Measurements from ENCODE around the gene FAM222B. TPM values are rescaled to one million over a fixed set of nuclear protein-coding genes. Genes with fewer than 3 reads are reported as not detected.
"Not testable (repeated sequence)": the region's sequence is repeated elsewhere in the genome, so short reads cannot be mapped to it uniquely, and the experiment has no call there.

FAM222B gene
- total RNA-seq, 6 donors from 2014 or later, result 16.8 to 23.1 (median 20.1) TPM

DNA sequence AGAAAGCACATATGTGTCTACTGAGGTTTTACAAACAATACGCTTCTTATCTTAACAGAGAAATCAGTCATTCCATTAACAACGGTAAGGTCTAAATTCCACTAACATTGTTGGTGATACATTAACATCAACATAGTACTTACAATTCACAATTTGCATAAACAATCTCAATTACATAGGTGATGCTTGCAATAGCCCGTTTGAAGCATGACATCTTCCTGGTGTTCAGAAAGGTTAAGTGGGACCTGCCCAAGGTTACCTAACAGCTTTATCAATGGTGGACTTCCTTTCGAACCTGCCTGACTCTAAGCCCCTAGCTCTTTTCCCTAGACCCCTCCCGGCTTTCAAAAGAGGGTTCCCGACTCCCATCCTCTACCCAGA lies 699 bp downstream of the FAM222B start:
- Histone ChIP-seq H3K4me3 (peak overlapping the region; percentile 51 to 93 (median 84)), H3K36me3 (no peaks in the 10 kb centered on the region), H3K4me1 (peaks cover 10 to 35% (median 15%) of the 10 kb centered on the region in 4 donors), H3K27me3 (no peaks in the 10 kb centered on the region), H3K9me3 (no peaks in the 10 kb centered on the region), H3K27ac (peak overlapping the region; percentile 78 to 89 (median 84))
- WGBS, 2 donors, result 4 to 7% methylated on average over 6 of the region's 6 CpGs
- DNase-seq (no peak), ATAC-seq (ENCODE audit: low FRiP score in 2 of 2) (peak in 1 of 2 donors; percentile 7)
- TF ChIP-seq POLR2A (IDR thresholded peaks at IDR 0.05), result no peak
- no peak for TF ChIP-seq POLR2AphosphoS5 (IDR thresholded peaks at IDR 0.05)
- no peak for TF ChIP-seq EP300 (IDR thresholded peaks at IDR 0.05)
- TF ChIP-seq CTCF (IDR thresholded peaks at IDR 0.05), result no peak

DNA sequence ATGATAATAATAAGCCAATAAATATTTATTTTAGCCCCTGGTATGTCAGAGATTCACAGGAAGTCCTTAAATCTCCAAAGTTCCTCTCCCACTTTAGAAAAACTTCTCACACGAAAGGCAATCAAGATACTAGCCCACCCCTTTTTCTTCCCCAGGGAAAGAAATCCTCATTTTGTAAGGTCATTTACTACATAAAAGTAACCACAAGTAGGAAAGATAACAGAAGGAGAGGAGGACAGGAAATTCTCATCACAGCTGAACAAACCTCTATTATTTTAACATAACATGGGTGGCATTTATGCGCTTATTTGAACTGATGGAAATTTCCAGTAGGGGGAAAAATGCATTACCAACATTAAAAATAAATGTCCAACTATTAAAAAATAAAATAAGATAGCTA lies 3.4 kb downstream of the FAM222B start:
- no peaks in the 10 kb centered on the region for H3K36me3 ChIP-seq
- H3K27me3 ChIP-seq, result no peaks in the 10 kb centered on the region
- peaks cover 10 to 35% (median 15%) of the 10 kb centered on the region in 4 donors for H3K4me1 ChIP-seq
- no peak for ATAC-seq (ENCODE audit: low FRiP score in 2 of 2)
- no peaks in the 10 kb centered on the region for H3K9me3 ChIP-seq
- WGBS, 2 donors, result 60 to 71% methylated on average over 2 of the region's 2 CpGs
- H3K4me3 ChIP-seq, result no peak overlapping the region
- TF ChIP-seq EP300 (IDR thresholded peaks at IDR 0.05), result no peak
- no peak for TF ChIP-seq POLR2AphosphoS5 (IDR thresholded peaks at IDR 0.05)
- no peak for TF ChIP-seq POLR2A (IDR thresholded peaks at IDR 0.05)
- no peak for TF ChIP-seq CTCF (IDR thresholded peaks at IDR 0.05)
- H3K27ac ChIP-seq, result peak overlapping the region in 1 of 4 donors; percentile 30
- no peak for DNase-seq

DNA sequence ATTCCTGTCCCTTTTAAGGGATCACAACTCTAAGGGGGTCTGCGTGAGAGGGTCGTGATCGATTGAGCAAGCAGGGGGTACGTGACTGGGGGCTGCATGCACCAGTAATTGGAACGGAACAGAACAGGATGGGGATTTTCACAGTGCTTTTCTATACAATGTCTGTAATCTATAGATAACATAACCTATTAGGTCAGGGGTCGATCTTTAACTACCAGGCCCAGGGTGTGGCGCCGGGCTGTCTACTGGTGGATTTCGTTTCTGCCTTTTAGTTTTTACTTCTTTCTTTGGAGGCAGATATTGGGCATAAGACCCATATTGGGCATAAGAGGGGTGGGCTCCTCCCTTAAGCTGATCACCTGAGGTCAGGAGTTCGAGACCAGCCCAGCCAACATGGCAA lies 6.0 kb downstream of the FAM222B start:
- not testable (repeated sequence) for H3K4me3 ChIP-seq; H3K27me3 ChIP-seq; H3K36me3 ChIP-seq; DNase-seq; H3K27ac ChIP-seq; ATAC-seq (ENCODE audit: low FRiP score in 2 of 2); H3K9me3 ChIP-seq
- H3K4me1 ChIP-seq, result peaks cover 6 to 25% (median 6%) of the 10 kb centered on the region in 4 donors
- 92 to 97% methylated on average over 10 of the region's 10 CpGs for WGBS, 2 donors

- Histone ChIP-seq H3K36me3 (peaks cover 0 to 3% (median 0%) of the 10 kb centered on the region in 4 donors), H3K27ac (no peak overlapping the region), H3K9me3 (no peaks in the 10 kb centered on the region), H3K27me3 (no peaks in the 10 kb centered on the region), H3K4me3 (no peak overlapping the region), H3K4me1 (peaks cover 0 to 6% (median 0%) of the 10 kb centered on the region in 4 donors)
- no peak for TF ChIP-seq EP300 (IDR thresholded peaks at IDR 0.05)
- DNase-seq (no peak), ATAC-seq (ENCODE audit: low FRiP score in 2 of 2) (no peak)
- 97 to 100% methylated on average over 1 of the region's 1 CpG for whole genome bisulfite sequencing, 2 donors
Measured at GRCh38 chr17:28834420-28834819, 8.2 kb downstream of the FAM222B start.

DNA sequence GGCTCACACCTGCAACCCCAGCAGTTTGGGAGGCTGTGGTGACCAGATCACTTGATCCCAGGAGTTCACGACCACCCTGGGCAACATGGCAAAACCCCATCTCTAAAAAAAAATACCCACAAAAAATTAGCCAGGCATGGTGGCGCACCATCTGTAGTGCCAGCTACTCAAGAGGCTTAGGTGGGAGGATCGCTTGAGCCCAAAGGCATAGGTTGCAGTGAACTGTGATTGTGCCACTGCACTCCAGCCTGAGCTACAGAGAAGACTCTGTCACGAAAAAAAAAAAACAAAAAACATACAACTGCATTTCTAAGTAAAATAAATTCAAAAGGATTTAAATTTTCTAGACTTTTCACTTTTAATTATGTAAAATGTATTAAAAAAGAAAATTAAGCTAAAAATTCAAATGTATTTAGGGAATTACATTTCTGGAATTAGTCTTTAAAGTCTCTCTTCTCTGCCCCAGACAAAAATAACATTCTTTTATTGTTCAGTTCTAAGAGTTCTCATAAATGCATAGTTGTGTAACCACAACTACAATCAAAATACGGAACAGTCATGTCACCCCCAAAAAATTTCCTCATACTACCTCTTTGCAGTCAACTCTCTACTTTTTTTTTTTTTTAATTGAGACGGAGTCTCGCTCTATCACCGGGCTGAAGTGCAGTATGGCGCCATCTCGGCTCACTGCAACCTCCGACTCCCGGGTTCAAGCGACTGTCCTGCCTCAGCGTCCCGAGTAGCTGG lies 14.1 kb downstream of the FAM222B start:
- Histone ChIP-seq H3K27ac (no peak overlapping the region), H3K4me1 (no peaks in the 10 kb centered on the region), H3K36me3 (peaks cover 0 to 3% (median 0%) of the 10 kb centered on the region in 4 donors), H3K27me3 (no peaks in the 10 kb centered on the region), H3K4me3 (no peak overlapping the region), H3K9me3 (no peaks in the 10 kb centered on the region)
- DNase-seq (no peak), ATAC-seq (ENCODE audit: low FRiP score in 2 of 2) (no peak)
- no peak for TF ChIP-seq POLR2A (IDR thresholded peaks at IDR 0.05)
- 89 to 92% methylated on average over 15 of the region's 15 CpGs for WGBS, 2 donors

DNA sequence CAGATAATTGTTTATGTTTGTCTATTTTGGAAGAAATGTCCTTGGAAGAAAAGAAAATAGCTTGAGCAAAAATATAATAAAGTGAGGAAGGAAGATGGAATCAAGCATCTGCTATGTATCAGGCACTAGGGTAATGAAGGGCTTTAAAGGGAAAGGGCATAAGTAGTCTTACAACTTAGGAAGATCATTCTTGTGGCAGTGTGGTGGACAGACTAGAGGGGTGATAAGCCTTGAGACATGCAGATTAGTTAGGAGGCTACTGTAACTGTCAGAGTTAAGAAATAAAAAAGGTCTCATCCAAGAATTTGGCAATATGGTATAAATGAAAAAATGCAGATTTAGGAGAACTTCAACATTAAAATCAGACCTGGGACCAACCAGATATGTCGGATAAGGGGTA lies 14.9 kb downstream of the FAM222B start:
- TF ChIP-seq CTCF (IDR thresholded peaks at IDR 0.05) (no peak), EP300 (IDR thresholded peaks at IDR 0.05) (no peak), POLR2A (IDR thresholded peaks at IDR 0.05) (no peak), POLR2AphosphoS5 (IDR thresholded peaks at IDR 0.05) (no peak)
- Histone ChIP-seq H3K27me3 (no peaks in the 10 kb centered on the region), H3K9me3 (no peaks in the 10 kb centered on the region), H3K4me3 (no peak overlapping the region), H3K36me3 (peaks cover 0 to 3% (median 0%) of the 10 kb centered on the region in 4 donors), H3K27ac (no peak overlapping the region), H3K4me1 (no peaks in the 10 kb centered on the region)
- DNase-seq (no peak), ATAC-seq (ENCODE audit: low FRiP score in 2 of 2) (no peak)
- 93 to 98% methylated on average over 1 of the region's 1 CpG for WGBS, 2 donors

Measured in upper lobe of left lung (tissue), 6 donors.